Thoracic aorta (tissue), 2 donors: ENCODE measurements around the gene SYNE3. TPM values are rescaled to one million over a fixed set of nuclear protein-coding genes. Genes with fewer than 3 reads are reported as not detected.
A peak's percentile ranks its signal among the peaks of the same experiment; 100 is the strongest.

Experiments
- ATAC-seq: fragments of 150-250 bp; one replicate; pipeline ENCODE4 v1.8.0; 2017; ENCODE audit warnings: low read depth; ENCODE audit not compliant: insufficient number of reproducible peaks, low FRiP score
- DNase-seq: peaks from one replicate; pipeline ENCODE4 v3.0.0-alpha.2; 2020; ENCODE audit warnings: low spot score
- H3K27ac ChIP-seq, 2 donors: fragments of 200-600 bp; sonication (generic); 1 replicate in 1 of 2; 2 replicates in 1 of 2; pipeline ENCODE4 v1.5.1; 2016; ENCODE audit warnings: mild to moderate bottlenecking in 2 of 2, moderate library complexity in 2 of 2
- H3K27me3 ChIP-seq: fragments of 200-600 bp; sonication (generic); replicated peaks from 2 replicates; pipeline ENCODE4 v1.6.0; 2016; ENCODE audit warnings: mild to moderate bottlenecking; ENCODE audit not compliant: insufficient read depth
- H3K36me3 ChIP-seq: fragments of 200-600 bp; sonication (generic); one replicate; pipeline ENCODE4 v1.5.1; 2016
- H3K4me1 ChIP-seq, 2 donors: fragments of 200-600 bp; sonication (generic); 1 replicate in 1 of 2; 2 replicates in 1 of 2; pipeline versions ENCODE4 v1.5.1 to v1.6.0; 2016; ENCODE audit warnings: low read depth in 2 of 2, mild to moderate bottlenecking in 1 of 2; ENCODE audit not compliant: control insufficient read depth in 1 of 2
- H3K4me3 ChIP-seq: fragments of 200-600 bp; sonication (generic); 2 replicates; pipeline ENCODE4 v1.5.1; 2016; ENCODE audit warnings: mild to moderate bottlenecking
- H3K9me3 ChIP-seq: fragments of 200-600 bp; sonication (generic); 2 replicates; pipeline ENCODE4 v1.5.1; 2016
- total RNA-seq, 2 donors: library from RNA; depleted of rRNA; stranded (reverse); fragments of >200 nt; gene quantifications; one replicate each; pipeline versions ENCODE4 v1.1.0 to v1.2.3, GENCODE V29; 2016
- TF ChIP-seq, protein P1 (sequence below): fragments of 200-600 bp; sonication (generic); IDR thresholded peaks from one replicate; pipeline ENCODE4 v1.5.1; 2019; ENCODE audit warnings: antibody characterized with exemption

SYNE3 gene
- total RNA-seq, 2 donors from 2014 or later = 29.5 to 43.4 TPM

DNA sequence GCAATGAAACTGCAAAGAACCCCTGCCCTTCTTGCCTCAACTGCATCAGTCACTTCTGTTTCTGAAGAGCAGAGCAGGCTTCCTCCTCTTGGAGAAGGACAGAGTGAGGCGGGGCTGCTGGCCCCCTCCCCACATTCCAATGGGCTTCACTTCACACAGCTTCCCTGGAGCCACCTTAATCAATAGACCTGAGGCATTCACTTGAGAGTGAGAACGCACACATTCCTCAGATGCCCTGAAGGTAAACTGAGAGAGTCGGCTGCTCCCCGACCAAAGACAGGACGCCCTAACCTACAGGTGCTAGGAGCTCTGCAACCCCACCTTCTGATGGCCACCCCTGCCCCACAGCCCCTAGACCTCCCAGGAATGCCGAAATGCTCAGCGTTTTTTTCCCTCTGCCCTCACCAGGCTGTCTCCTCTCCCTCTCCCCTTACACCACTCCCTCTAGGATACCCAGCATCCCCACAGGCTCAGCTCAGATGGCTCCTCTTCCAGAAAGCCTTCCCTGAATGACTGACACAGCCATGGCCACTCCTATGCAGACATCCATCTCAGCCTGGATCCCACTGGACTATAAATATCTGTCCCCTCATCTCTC lies 31.1 kb downstream of the SYNE3 start:
- no peak for DNase-seq
- Histone ChIP-seq H3K9me3 (no peaks in the 10 kb centered on the region), H3K36me3 (no peaks in the 10 kb centered on the region), H3K27ac (no peak overlapping the region), H3K27me3 (no peaks in the 10 kb centered on the region), H3K4me3 (no peak overlapping the region), H3K4me1 (peaks cover 31 to 69% of the 10 kb centered on the region in 2 donors)
- ATAC-seq = no peak
- TF ChIP-seq, protein P1, sequence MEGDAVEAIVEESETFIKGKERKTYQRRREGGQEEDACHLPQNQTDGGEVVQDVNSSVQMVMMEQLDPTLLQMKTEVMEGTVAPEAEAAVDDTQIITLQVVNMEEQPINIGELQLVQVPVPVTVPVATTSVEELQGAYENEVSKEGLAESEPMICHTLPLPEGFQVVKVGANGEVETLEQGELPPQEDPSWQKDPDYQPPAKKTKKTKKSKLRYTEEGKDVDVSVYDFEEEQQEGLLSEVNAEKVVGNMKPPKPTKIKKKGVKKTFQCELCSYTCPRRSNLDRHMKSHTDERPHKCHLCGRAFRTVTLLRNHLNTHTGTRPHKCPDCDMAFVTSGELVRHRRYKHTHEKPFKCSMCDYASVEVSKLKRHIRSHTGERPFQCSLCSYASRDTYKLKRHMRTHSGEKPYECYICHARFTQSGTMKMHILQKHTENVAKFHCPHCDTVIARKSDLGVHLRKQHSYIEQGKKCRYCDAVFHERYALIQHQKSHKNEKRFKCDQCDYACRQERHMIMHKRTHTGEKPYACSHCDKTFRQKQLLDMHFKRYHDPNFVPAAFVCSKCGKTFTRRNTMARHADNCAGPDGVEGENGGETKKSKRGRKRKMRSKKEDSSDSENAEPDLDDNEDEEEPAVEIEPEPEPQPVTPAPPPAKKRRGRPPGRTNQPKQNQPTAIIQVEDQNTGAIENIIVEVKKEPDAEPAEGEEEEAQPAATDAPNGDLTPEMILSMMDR = no peak

DNA sequence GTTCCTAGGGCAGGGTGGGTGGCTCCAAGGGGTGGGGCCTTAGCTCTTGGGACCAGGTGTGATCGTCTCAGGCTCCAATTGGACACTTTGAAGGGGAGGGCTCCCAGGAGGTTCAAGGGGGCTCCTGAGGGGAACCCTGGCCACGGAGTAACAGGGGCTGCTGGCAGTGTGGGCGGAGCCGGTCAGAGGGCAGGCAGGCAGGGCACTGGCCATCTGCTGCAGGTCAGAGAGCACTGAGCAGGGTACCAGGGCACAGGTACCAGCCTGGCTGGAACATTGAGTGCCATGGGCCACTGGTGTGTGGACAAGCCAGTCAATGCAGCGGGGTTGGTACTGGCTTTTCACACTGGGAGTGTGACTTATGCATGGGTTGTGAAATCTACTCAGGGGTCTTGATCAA lies 32.2 kb downstream of the SYNE3 start:
- no peaks in the 10 kb centered on the region for H3K9me3 ChIP-seq
- peaks cover 21 to 61% of the 10 kb centered on the region in 2 donors for H3K4me1 ChIP-seq
- ATAC-seq = no peak
- H3K27ac ChIP-seq = no peak overlapping the region
- H3K4me3 ChIP-seq = no peak overlapping the region
- no peak for DNase-seq
- no peaks in the 10 kb centered on the region for H3K27me3 ChIP-seq
- TF ChIP-seq, protein P1 = no peak
- H3K36me3 ChIP-seq = no peaks in the 10 kb centered on the region

DNA sequence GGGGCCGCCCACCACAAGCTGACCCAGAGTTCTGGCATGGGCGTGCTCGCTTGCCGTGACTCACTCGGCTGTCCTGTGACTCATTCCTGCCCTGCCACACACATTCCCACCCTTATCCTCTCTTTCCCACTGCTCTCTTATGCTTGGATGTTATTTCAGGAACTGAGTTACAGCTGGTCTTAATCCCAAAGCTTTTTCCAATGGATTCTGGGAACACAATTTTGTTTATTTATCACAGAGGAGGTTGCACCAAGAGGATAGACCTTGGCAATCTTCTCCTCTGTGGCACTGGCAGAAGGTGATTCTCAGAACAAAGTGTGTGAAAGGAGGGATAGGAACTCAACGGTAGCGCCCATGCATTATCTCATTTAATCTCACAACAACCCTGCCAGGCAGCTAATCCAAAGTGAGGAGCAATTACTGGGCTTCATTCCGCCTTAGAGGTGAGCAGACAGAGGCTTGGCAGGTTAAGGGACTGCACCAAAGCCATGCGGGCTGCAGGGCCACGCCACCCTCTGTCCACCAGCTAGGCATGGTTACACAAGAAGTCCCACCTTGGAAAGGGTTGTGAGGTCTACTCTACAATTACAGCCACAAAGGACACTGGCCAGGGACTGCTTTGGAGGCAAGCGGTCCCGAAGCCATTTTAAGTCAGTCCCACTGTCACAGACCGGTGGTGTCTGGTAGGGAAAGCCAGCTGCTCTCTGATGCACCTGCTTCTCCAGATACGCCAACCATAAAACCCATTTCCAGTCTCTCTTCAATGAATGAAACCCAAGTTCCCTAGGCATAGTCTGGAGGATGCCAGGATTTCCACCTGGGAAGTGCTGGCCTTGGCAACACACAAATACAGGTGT lies 32.9 kb downstream of the SYNE3 start:
- ATAC-seq = peak; percentile 78
- Histone ChIP-seq H3K9me3 (no peaks in the 10 kb centered on the region), H3K4me3 (peak overlapping the region; percentile 24), H3K4me1 (peaks cover 17 to 53% of the 10 kb centered on the region in 2 donors), H3K27ac (peak overlapping the region; percentile 68), H3K27me3 (no peaks in the 10 kb centered on the region), H3K36me3 (no peaks in the 10 kb centered on the region)
- peak; percentile 64 for DNase-seq
- TF ChIP-seq, protein P1 = no peak

DNA sequence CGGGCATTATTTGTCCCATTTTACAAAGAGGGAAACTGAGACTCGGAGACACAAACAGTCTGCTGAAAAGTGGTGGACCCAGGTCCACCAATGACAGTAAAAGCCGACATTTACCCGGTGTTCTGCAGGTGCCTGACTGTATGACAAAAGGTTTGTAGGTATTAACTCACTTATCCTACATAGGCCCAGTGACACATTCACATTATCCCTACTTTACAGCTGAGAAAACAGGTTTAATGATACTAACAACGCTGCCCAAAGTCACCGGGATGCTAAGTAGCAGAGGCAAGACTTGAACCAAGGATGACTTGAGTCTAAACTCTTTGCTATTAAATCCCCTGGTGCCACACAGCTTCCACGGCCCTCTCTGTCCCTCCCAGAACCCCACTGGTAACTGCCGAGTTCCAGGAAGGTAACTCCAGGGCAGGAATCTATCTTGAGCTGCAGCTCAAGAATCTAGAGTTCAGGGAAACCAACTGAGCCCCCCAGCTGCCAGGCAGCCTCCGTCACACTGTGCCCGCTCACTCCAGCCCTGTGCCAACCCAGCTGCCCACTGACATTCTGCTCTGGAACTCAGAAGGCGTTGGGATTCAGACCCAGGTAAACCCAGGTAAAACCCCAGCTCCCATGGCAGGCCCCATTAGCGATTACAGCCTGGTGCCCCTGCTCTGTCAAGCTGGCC lies 33.7 kb downstream of the SYNE3 start:
- ATAC-seq = no peak
- TF ChIP-seq, protein P1 = no peak
- DNase-seq = no peak
- no peaks in the 10 kb centered on the region for H3K27me3 ChIP-seq
- H3K36me3 ChIP-seq = no peaks in the 10 kb centered on the region
- peak overlapping the region; percentile 24 for H3K4me3 ChIP-seq
- H3K27ac ChIP-seq = peak overlapping the region; percentile 68
- peaks cover 17 to 53% of the 10 kb centered on the region in 2 donors for H3K4me1 ChIP-seq
- no peaks in the 10 kb centered on the region for H3K9me3 ChIP-seq
